Nephron progenitor cell (in vitro differentiated cells): ENCODE results near the gene ZNF414.

Experiments used
- DNase-seq: peaks from one replicate; pipeline ENCODE4 v3.0.0; 2021
- H3K27ac Mint-ChIP-seq: 2 replicates; pipeline ENCODE4 v1.8.0; 2021; ENCODE audit warnings: mild to moderate bottlenecking, moderate library complexity, mixed read lengths
- H3K27me3 Mint-ChIP-seq: 2 replicates; pipeline ENCODE4 v1.8.0; 2021; ENCODE audit warnings: mild to moderate bottlenecking, low read depth, mixed read lengths; ENCODE audit not compliant: poor library complexity
- H3K36me3 Mint-ChIP-seq: 2 replicates; pipeline ENCODE4 v1.8.0; 2021; ENCODE audit warnings: low read depth, mixed read lengths
- H3K4me1 Mint-ChIP-seq: 2 replicates; pipeline ENCODE4 v1.8.0; 2021; ENCODE audit warnings: mixed read lengths
- H3K4me3 Mint-ChIP-seq: 2 replicates; pipeline ENCODE4 v1.8.0; 2021; ENCODE audit warnings: mild to moderate bottlenecking, moderate library complexity, mixed read lengths
- H3K9me3 Mint-ChIP-seq: 2 replicates; pipeline ENCODE4 v1.8.0; 2021; ENCODE audit warnings: mild to moderate bottlenecking, moderate library complexity, mixed read lengths
- CTCF ChIP-seq: fragments of 200-600 bp; sonication (generic); IDR thresholded peaks from 2 replicates; pipeline ENCODE4 v1.5.0; 2021; ENCODE audit warnings: antibody characterized with exemption

Gene ZNF414

GRCh38 chr19:8550070-8550469 lies 36.1 kb upstream of the ZNF414 start:
- no peak for TF ChIP-seq CTCF
- no peaks in the 10 kb centered on the region for H3K4me1 Mint-ChIP-seq
- no peak for DNase-seq
- H3K27me3 Mint-ChIP-seq: no peaks in the 10 kb centered on the region
- no peaks in the 10 kb centered on the region for H3K9me3 Mint-ChIP-seq
- peaks cover 48% of the 10 kb centered on the region for H3K36me3 Mint-ChIP-seq
- H3K27ac Mint-ChIP-seq: no peak overlapping the region
- no peak overlapping the region for H3K4me3 Mint-ChIP-seq

- Mint-ChIP-seq H3K4me1 (peaks cover 7% of the 10 kb centered on the region), H3K27me3 (no peaks in the 10 kb centered on the region), H3K4me3 (no peak overlapping the region), H3K36me3 (peaks cover 38% of the 10 kb centered on the region), H3K27ac (no peak overlapping the region), H3K9me3 (no peaks in the 10 kb centered on the region)
- no peak for DNase-seq
- TF ChIP-seq CTCF: no peak
Measured at GRCh38 chr19:8545743-8546142, 31.8 kb upstream of the ZNF414 start.

- no peaks in the 10 kb centered on the region for H3K27me3 Mint-ChIP-seq
- no peaks in the 10 kb centered on the region for H3K9me3 Mint-ChIP-seq
- H3K4me3 Mint-ChIP-seq: no peak overlapping the region
- peaks cover 38% of the 10 kb centered on the region for H3K36me3 Mint-ChIP-seq
- H3K27ac Mint-ChIP-seq: no peak overlapping the region
- H3K4me1 Mint-ChIP-seq: peaks cover 7% of the 10 kb centered on the region
- TF ChIP-seq CTCF: no peak
- no peak for DNase-seq
Measured at GRCh38 chr19:8544168-8544567, 30.2 kb upstream of the ZNF414 start.

- Mint-ChIP-seq H3K9me3 (no peaks in the 10 kb centered on the region), H3K36me3 (peaks cover 9% of the 10 kb centered on the region), H3K27me3 (no peaks in the 10 kb centered on the region), H3K4me1 (peaks cover 7% of the 10 kb centered on the region), H3K4me3 (no peak overlapping the region), H3K27ac (no peak overlapping the region)
- no peak for TF ChIP-seq CTCF
- no peak for DNase-seq
Measured at GRCh38 chr19:8539621-8540149, 25.7 kb upstream of the ZNF414 start.

GRCh38 chr19:8537099-8537498 lies 23.1 kb upstream of the ZNF414 start:
- Mint-ChIP-seq H3K9me3 (no peaks in the 10 kb centered on the region), H3K27ac (no peak overlapping the region), H3K27me3 (no peaks in the 10 kb centered on the region), H3K4me1 (peaks cover 11% of the 10 kb centered on the region), H3K36me3 (peaks cover 5% of the 10 kb centered on the region), H3K4me3 (no peak overlapping the region)
- no peak for DNase-seq
- TF ChIP-seq CTCF: no peak

GRCh38 chr19:8536282-8536681 lies 22.3 kb upstream of the ZNF414 start:
- Mint-ChIP-seq H3K9me3 (no peaks in the 10 kb centered on the region), H3K4me3 (no peak overlapping the region), H3K27me3 (no peaks in the 10 kb centered on the region), H3K27ac (peak overlapping the region; percentile 47), H3K36me3 (peaks cover 5% of the 10 kb centered on the region), H3K4me1 (peaks cover 7% of the 10 kb centered on the region)
- DNase-seq: no peak
- TF ChIP-seq CTCF: no peak
